IPS-NIHi11 (cell line): ENCODE measurements around the gene RHOF.
A peak's percentile ranks its signal among the peaks of the same experiment; 100 is the strongest.

ENCODE experiments used
- DNase-seq: peaks from one replicate; pipeline ENCODE4 v3.0.0; 2012; ENCODE audit warnings: mixed read lengths, low spot score

The RHOF gene

GRCh38 chr12:121793440-121793837 lies at the start of gene RHOF:
RHOF (minus strand) TSS chr12:121793688; CDS start chr12:121793633, 55 bp downstream.
- DNase-seq, result peak; percentile 81

- no peak for DNase-seq
Measured at GRCh38 chr12:121839993-121840761, 46.7 kb upstream of the RHOF start.

GRCh38 chr12:121839106-121839992 lies 45.9 kb upstream of the RHOF start:
- peak; percentile 99 for DNase-seq

GRCh38 chr12:121838126-121838525 lies 44.6 kb upstream of the RHOF start:
- no peak for DNase-seq

GRCh38 chr12:121837680-121838079 lies 44.2 kb upstream of the RHOF start:
- DNase-seq, result no peak

- DNase-seq, result no peak
Measured at GRCh38 chr12:121831571-121832245, 38.2 kb upstream of the RHOF start.

- DNase-seq, result no peak
Measured at GRCh38 chr12:121830588-121831265, 37.2 kb upstream of the RHOF start.

- DNase-seq, result no peak
Measured at GRCh38 chr12:121830134-121830533, 36.6 kb upstream of the RHOF start.

GRCh38 chr12:121829250-121829918 lies 35.9 kb upstream of the RHOF start:
- DNase-seq, result no peak

- no peak for DNase-seq
Measured at GRCh38 chr12:121828826-121829225, 35.3 kb upstream of the RHOF start.

- DNase-seq, result no peak
Measured at GRCh38 chr12:121828306-121828705, 34.8 kb upstream of the RHOF start.

- no peak for DNase-seq
Measured at GRCh38 chr12:121827351-121828099, 34.0 kb upstream of the RHOF start.

GRCh38 chr12:121826318-121827150 lies 33.0 kb upstream of the RHOF start:
- DNase-seq, result no peak

GRCh38 chr12:121825041-121825523 lies 31.6 kb upstream of the RHOF start:
- DNase-seq, result no peak

- no peak for DNase-seq
Measured at GRCh38 chr12:121823727-121824115, 30.2 kb upstream of the RHOF start.

- DNase-seq, result peak; percentile 57
Measured at GRCh38 chr12:121823101-121823726, 29.7 kb upstream of the RHOF start.

GRCh38 chr12:121822393-121823100 lies 29.1 kb upstream of the RHOF start:
- no peak for DNase-seq

- DNase-seq, result no peak
Measured at GRCh38 chr12:121820056-121820455, 26.6 kb upstream of the RHOF start.
